EL (cell line): ENCODE results near the gene DCP1A.
A peak's percentile ranks its signal among the peaks of the same experiment; 100 is the strongest.
"Not testable (repeated sequence)": the region's sequence is repeated elsewhere in the genome, so short reads cannot be mapped to it uniquely, and the experiment has no call there.

Experiments
- DNase-seq: peaks from one replicate; pipeline ENCODE4 v3.0.0-alpha.2; 2016

The DCP1A gene

DNA sequence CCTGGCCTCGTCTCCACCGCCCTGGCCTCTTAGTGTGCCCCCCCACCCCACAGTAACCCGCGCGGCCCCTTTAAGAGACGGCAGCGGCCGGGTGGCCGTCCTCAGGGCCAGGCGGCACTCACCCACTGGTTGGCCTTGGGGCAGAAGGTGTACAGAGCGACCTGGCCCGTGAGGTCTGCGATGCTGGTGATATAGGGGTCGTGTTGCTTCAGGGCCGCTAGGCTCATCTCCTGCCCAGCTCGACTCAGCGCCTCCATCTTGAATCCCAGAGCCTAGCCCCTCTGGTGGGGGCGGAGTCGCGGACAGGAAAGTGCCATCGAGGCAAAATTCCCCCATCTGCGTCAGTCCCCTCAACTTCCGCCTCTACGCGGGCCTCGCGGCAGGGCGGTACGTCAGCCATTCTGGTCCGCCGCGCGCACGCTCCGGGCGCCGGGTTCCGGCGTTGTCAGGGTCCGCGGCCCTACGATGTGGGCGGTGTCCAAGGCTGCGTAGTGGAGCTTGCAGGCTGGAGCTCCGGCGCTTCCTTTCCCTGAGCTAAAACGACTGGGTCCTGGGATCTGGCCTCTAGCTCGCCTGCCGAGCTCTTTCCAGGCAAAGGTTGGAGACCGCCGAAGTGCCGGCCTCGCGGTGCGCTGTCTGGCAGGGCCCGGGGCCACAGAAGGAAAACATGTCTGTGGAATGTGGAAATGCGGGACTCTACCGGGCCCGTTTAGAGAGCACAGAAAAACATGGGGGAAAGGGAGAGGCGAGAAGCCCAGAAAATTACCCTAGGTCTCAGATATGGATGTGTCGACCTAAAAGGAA lies at the start of gene DCP1A:
Gene DCP1A (minus strand): TSS at position 283 of the 804 bp plus-strand sequence. CDS start 26 bp downstream, at position 257.
- peak; percentile 96 for DNase-seq

DNA sequence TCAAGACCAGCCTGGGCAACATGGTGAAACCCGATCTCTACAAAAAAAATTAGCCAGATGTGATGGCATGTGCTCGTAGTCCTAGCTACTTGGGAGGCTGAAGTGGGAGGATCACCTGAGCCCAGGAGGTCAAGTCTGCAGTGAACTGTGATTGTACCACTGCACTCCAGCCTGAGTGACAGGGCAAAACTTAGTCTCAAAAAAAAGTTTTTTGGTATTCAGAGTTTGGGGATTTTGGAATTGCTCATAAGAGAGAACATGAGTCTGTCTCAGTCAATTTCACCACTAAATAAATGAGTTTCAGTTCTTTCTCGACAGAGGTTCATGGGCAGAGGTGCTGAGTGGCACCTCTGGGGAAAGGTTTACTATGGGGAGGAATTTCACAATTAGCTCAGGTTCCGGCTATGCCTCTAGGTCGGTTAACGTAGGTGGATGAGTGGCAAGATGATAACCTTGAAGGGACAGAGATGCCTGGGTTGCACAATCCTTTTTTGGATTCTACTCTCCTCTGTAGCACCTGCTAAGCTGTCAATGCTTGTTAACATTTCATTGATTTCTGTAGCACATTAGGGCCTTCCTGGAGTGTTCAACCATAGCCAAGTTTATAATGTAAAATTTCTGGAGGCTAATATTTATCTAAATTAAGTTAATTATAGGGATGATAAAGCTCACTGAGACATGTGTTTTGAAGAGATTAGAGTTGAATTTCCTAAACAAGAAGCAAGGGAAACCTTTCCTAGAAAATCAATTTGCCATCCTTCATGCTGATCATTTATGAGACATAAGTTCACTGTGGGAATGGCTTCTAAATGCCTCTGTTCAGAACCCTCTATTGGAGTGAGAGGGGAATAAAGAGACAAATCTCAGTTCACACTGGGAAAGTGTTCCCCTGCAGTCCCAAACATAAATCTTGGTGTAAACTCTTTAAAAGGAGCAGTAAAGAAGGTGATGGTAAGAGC lies 37.4 kb upstream of the DCP1A start:
- DNase-seq, result no peak

DNA sequence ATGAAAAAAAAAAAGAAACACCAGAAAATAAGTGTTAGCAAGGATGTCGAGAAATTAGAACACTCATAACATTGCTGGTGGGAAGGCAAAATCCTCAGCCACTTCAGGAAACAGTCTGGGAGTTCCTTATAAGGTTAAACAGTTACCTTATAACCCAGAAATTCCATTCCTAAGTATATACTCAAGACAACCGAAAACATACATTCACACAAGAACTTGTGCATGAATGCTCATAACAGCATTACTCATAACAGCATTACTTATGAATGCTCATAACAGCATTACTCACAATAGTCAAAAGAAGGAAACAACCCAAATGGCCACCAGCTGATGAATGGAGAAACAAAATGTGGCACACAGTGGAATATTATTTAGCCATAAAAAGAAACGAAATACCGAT lies 34.8 kb upstream of the DCP1A start:
- peak; percentile 38 for DNase-seq

DNA sequence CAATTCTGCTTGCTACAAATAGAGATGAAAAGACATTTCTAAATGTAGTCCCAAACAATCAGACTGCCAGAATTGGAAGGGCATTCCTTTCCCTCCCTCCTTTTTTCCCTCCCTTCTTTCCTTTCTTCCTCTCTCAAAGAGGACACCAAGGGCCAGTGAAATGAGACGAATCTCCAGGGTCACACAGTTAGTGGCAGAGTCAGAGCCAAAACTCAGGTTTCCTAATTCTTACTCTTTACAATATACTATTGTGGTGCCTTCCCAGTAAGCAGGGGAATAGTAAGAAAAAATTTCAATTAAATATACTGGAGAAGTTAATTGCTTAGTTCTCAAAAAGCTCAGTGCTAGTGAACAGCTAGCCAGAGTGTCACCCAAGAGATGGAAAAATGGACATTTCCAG lies 33.0 kb upstream of the DCP1A start:
- DNase-seq, result no peak

DNA sequence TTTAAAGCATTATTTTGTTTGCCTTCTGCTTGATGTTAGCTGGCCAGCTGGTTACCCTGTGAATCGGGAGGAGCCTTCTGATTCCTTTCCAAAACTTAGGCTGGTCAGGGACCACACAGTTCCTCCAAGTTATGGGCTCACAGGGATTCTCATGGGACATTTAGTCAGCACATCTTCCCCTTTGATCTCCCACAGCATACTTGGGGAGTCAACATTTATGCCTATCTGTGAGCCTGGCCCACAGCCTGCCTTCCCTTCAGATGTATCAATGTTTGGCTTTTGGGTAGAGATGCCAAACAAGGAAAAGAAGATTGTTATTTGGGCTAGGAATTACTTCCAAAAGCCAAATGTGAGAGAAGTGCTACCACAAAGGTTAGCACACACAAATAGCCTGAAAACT lies 32.6 kb upstream of the DCP1A start:
- DNase-seq, result no peak

DNA sequence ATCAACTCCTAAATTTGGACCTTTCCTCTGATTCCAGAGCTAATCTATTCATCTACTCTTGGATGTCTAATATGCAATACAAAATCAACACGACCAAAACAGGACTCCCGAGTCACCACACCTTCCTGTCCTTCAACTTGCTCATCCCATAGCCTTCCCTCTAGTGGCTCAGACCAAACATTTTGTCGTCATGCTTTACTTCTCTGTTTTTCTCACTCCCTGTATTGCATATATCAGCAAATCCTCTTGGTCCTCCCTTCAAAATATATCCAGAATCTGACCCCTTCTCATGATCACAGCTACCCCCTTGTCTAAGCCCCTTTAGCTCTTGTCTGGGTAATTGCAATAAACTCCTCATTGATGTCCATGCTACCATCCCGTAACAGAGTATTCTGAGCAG lies 30.5 kb upstream of the DCP1A start:
- DNase-seq, result no peak

DNA sequence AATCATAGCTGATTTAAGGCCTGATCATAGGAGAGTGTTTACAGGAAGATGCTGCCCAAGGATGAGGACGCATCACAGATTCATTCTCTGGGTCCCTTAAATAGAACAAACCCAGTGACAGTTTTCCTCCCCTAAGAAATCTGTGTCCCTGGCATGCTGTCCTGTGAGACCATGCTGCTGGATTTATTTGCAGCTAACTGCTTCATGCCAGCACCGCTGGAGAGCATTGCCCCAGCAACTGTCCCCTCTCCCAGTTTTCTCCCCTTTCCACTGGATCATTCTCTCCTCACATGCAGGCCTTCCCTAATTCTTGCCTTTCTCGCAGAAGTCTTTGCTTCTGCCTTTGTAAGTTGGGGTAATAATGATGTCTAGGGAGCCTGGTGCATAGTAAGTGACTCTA lies 29.3 kb upstream of the DCP1A start:
- no peak for DNase-seq

DNA sequence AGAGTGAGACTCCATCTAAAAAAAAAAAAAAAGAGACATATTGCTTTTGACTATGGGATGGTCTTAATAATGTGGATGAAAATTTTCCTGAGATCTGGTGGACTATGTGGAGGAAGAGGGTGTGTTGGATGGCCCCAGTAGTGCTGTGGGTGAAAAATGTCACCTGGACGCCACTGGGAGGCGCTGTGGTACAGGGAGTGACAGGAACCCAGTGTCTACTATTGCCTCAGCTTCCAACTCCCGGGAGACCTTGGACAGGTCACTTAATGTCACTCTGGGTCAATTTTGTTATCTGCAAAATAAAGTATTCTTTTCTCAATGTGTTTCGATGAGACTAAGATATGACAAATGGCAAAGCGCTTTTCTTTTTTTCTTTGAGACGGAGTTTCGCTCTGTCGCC lies 27.7 kb upstream of the DCP1A start:
- DNase-seq, result peak; percentile 54

DNA sequence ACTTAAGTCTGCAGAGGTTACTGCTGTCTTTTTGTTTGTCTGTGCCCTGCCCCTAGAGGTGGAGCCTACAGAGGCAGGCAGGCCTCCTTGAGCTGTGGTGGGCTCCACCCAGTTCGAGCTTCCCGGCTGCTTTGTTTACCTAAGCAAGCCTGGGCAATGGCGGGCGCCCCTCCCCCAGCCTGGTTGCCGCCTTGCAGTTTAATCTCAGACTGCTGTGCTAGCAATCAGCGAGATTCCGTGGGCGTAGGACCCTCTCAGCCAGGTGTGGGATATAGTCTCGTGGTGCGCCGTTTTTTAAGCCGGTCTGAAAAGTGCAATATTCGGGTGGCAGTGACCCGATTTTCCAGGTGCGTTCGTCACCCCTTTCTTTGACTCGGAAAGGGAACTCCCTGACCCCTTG lies 23.4 kb upstream of the DCP1A start:
- not testable (repeated sequence) for DNase-seq

DNA sequence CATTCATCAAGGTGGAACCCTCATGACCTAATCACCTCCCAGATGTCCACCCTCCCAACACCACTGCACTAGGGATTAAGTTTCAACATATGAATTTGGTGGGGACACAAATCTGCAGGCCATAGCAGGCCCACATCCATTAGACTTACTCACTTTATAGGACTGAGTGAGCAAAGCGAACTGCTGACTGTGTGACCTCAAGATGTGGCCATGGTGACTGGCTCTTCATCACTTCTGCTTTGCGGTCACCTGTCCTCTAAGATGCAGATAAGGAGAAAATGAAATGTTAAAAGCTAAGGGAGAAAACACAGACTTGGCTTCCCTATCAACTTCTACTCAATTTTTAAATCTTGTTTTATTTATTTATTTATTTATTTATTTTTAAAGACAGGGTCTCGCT lies 14.5 kb upstream of the DCP1A start:
- DNase-seq, result no peak

DNA sequence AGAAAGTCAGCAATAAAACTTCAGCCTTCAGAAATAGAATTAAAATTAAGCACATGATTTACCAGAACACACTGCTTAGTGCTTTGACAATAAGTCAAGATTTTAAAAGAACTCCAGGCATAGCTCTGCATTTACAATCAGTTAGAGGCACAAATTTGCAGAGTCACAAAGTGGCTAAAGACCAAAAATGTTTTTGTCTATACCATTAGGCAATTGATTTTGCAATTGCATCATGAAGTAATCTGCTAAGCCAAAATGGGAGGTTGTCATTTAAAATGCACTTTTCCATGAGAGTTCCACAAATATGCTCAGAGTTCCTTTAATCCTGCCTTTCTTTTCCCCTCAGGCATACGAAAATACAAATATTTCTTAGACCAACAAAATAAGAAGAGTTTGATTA lies 10.1 kb upstream of the DCP1A start:
- no peak for DNase-seq

DNA sequence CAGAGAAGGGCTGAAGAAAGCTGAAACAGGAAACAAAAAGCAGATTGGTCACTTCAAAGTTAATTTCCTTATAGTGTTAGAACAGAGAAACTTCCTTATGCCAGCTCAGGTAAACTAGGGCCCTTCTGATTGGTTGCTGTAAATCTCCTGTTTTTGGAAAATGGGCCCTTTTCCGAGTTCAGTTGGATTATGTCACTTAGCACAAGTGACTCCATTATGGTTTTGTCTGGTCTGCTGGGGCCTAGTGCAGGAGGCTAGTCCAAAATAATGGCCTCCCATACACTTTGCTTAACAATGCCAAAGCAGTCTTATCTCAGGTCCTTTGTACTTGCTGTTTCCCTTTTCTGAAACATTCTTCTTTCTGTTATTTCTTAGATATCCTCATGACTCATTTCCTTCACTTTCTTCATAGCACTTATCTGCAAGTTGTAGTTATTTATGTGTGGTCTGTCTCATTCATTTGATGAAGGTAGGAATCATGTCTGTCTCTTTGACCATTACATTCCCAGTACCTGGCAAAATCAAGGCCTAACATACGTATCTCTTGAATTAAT lies 7.7 kb upstream of the DCP1A start:
- peak; percentile 12 for DNase-seq

DNA sequence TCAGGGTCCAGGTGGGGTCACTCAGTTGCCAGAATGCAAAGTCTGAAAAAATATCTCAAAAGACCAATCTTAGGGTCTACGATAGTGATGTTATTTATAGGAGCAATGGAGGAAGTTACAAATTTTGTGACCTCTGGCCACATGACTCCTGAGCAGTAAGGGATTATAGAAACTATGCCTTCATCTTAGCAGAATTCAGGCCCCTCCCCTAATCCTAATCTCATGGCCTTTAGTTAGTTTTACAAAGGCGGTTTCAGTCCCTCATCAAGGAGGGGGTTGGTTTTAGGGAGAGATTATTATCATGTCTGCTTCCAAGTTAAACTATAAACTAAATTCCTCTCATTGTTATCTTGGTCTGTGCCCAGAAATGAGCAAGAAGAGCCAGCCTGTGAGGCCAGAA lies 5.9 kb upstream of the DCP1A start:
- DNase-seq, result no peak

DNA sequence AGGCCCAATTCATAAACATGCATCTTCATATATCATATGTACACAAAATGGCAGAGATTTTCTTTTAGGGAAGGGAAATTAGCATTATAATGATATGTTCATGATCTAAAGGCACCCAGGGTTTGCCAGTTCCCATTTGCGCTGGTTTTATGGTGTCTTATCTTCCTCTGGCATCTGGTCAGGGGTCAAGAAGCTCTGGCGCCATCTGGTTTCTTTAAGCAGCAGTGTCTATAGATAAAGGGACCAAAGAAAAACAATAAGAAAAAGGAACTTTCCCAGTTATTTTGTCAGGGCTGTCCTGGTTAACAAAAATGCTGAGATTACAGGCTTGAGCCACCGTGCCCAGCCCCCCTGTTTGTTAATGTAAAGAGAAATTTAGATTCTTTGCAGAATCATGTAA lies 3.3 kb upstream of the DCP1A start:
- peak; percentile 60 for DNase-seq

DNA sequence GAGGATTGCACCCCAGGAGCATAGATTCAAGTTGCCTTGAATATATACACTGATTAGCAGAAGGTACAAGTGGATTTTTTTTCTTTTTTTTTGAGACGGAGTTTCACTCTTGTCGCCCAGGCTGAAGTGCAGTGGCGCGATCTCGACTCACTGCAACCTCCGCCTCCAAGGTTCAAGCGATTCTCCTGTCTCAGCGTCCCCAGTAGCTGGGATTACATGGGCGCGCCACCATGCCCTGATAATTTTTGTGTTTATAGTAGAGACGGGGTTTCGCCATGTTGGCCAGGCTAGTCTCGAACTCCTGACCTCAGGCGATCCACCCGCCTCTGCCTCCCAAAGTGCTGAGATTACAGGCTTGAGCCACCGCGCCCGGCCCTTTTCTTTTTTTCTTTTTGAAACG lies 775 bp upstream of the DCP1A start:
- not testable (repeated sequence) for DNase-seq

DNA sequence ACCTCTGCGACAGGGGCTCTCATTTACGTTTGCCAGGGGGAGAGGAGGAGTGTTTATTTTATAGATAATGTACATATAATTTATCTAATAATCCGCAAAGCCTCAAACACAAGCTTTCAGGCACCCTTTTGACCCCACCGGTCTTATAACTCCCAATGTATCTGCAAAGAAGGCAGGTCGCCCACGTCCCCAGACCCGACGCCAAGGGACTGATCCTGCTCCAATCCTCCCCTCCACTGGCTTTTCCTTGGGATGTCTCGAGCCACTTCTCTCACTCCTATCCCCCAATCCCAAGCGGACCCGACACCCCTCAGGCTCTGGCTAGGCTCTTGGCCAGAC lies 452 bp downstream of the DCP1A start:
- no peak for DNase-seq

DNA sequence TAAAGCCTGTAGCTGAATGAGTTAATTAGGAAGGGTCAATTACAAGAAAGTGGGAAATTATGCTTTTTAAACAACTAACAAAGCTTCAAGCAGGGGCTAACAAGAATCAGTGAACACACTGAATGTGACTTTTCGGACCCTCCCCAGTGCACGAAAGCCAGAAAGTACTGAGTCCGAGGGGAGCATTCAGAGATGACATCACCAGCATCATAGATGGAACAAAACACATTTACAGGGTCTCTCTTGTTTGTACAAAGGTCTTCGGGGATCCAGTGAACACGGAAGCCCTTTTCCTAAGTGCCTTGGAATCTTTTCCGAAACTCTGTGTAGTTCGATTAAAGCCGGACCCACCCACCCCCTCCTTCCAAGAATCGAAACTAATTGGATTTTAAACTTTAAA lies 829 bp downstream of the DCP1A start:
- peak; percentile 31 for DNase-seq

DNA sequence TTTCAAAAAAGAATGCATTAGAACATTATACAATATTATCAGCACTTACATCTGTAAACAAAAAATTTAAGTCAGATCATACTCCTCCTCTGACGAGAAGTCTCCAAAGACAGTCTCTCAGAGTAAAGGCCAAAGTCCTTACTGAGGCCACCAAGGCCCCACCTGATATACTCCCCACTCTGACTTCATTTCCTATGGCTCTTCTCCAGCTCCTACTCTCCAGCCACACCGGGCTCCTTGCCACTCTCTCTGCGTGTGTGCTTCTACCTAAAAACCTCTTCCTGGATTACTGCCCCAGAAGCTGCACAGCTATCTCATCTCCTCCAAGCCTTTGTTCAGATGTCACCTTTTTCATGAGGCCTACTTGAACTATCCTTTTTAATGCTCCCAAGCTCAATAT lies 5.0 kb downstream of the DCP1A start:
- DNase-seq, result no peak

DNA sequence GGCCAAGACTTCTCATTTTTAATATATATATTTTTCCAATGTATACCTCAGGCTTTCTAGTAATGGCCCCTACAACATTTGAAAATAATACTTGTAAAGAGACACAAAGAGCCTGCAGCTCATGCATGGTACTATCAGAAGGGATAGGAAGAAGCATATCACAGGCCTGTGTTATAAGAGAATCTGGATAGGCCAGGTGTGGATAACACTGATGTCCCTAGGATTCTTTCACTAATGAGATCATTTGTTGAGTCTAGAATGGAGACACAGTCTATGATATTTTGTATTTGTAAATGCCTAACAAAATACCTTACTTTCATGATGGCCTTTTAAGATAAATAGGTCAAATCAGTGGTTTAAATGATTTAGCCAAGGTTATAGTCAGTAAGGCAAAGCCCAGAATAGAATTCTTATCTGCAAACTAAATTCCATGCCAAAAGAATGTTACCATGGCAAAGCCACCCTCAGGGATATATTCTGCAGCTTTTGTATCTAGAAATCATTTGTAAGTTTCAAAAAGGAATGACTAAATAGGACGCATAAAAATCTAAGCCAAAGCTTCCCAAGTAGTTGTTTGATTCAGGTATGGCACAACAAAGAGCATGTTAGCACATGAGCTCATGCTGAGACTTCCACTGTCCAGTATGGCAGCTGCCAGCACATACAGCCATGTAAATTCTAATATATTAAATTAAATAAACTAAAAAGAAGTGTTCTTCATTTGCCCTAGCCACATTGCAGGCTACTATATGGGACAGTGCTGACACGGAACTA lies 10.0 kb downstream of the DCP1A start:
- no peak for DNase-seq

DNA sequence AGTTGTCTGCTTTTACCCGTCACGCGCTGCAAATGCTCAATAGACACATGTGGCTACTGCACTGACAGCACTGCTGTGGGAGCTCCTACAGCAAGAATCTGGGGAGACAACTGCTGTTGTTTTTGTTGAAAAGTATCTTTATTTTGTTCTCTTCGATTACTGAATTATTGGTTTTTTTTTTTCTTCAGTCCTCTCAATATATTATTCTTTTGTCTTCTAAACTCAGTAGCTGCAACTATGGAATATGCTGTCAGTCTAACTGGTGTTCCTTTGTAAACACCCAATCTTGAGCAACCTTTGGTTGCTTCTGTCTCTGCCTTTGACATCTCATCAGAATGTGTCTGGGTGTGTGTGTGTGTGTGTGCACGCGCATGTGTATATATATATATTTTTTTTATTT lies 12.6 kb downstream of the DCP1A start:
- no peak for DNase-seq

DNA sequence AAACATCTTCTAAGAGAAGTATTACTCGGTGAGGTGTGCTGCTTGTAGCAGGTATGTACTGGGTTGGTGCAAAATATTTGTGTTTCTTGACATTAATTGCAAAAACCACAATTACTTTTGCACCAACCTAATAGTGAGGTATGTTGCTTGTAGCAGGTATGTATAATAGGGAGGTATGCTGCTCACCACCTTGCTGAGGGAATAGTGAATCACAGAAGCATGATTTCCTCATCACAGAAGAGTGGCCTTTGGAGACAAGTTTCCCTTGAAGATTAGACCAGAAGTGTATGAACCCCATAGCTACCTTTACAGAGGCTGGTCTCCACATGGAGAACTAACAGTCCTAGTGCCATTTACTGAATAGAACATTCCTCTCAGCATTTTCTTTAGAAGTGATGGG lies 15.5 kb downstream of the DCP1A start:
- DNase-seq, result no peak

DNA sequence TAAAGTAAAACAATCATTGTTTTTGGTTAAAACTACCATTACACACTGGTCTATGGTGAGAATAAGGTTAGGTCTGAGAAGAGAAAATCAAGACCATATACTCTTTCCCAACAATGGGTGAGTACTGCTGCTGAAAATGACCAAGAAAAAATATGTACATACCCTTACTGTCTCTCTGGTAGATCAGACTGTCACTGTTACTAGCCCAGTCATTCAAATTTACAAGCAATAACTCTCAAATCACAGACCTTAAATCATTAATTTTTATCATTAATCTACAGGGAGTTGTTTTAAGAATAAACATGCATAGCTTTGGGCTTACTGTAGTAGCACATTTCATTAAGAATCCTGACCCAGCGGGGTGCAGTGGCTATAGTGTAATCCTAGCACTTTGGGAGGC lies 17.4 kb downstream of the DCP1A start:
- DNase-seq, result no peak

DNA sequence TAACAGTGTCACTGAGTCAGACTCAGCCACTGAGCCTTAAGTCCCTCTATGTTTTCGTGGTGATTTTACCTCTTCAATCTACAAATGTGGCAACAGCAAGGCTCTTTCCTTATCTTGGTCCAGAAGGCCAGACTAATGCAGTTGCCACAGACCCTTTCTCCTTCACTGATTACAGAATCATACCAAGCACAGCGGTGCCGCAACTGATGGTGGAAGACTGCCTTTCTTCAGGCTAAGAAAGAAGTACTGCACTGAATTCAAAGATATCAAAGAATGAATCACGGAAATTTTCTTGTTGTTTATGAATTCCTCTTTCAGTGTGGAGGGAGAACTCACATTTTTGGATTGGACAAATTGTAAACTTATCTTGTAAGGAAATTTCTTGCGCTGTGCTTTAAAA lies 18.6 kb downstream of the DCP1A start:
- DNase-seq, result no peak
